Measurements from ENCODE around the gene RSKR.
A peak's percentile ranks its signal among the peaks of the same experiment; 100 is the strongest.

The RSKR gene

GRCh38 chr17:28571361-28572122 is 42.4 kb downstream of the RSKR start, which contains the start of gene PIGS:
Gene PIGS (minus strand): TSS chr17:28571524. CDS start chr17:28571496, 28 bp downstream.
- Histone ChIP-seq H3K4me1 (ENCODE audit: control insufficient read depth, insufficient read depth, low read length) (no peaks in the 10 kb centered on the region), H3K36me3 (ENCODE audit: control insufficient read depth, insufficient read depth, low read length) (no peaks in the 10 kb centered on the region), H3K27ac (ENCODE audit: low read length) (no peak within 1 kb of the TSS), H3K9me3 (ENCODE audit: control insufficient read depth, insufficient read depth, low read length) (no peaks in the 10 kb centered on the region), H3K4me3 (ENCODE audit: low read length) (peak within 1 kb of the TSS; percentile 69), H3K27me3 (ENCODE audit: control insufficient read depth, insufficient read depth, low read length) (no peaks in the 10 kb centered on the region)
- peak; percentile 73 for DNase-seq (ENCODE audit: low read depth, low spot score)
- no CpG with 5 or more reads among the region's 49 CpGs for WGBS (ENCODE audit: insufficient coverage, insufficient read length)

GRCh38 chr17:28570716-28571360 is 43.1 kb downstream of the RSKR start:
- Histone ChIP-seq H3K27ac (ENCODE audit: low read length) (no peak overlapping the region), H3K4me1 (ENCODE audit: control insufficient read depth, insufficient read depth, low read length) (no peaks in the 10 kb centered on the region), H3K27me3 (ENCODE audit: control insufficient read depth, insufficient read depth, low read length) (no peaks in the 10 kb centered on the region), H3K4me3 (ENCODE audit: low read length) (peak overlapping the region; percentile 69), H3K9me3 (ENCODE audit: control insufficient read depth, insufficient read depth, low read length) (no peaks in the 10 kb centered on the region), H3K36me3 (ENCODE audit: control insufficient read depth, insufficient read depth, low read length) (no peaks in the 10 kb centered on the region)
- DNase-seq (ENCODE audit: low read depth, low spot score), result no peak
- WGBS (ENCODE audit: insufficient coverage, insufficient read length), result no CpG with 5 or more reads among the region's 39 CpGs

GRCh38 chr17:28569446-28569845 is 44.5 kb downstream of the RSKR start:
- H3K27me3 ChIP-seq (ENCODE audit: control insufficient read depth, insufficient read depth, low read length), result no peaks in the 10 kb centered on the region
- H3K9me3 ChIP-seq (ENCODE audit: control insufficient read depth, insufficient read depth, low read length), result no peaks in the 10 kb centered on the region
- WGBS (ENCODE audit: insufficient coverage, insufficient read length), result no CpG with 5 or more reads among the region's 1 CpG
- no peak for DNase-seq (ENCODE audit: low read depth, low spot score)
- no peaks in the 10 kb centered on the region for H3K4me1 ChIP-seq (ENCODE audit: control insufficient read depth, insufficient read depth, low read length)
- H3K36me3 ChIP-seq (ENCODE audit: control insufficient read depth, insufficient read depth, low read length), result no peaks in the 10 kb centered on the region
- no peak overlapping the region for H3K4me3 ChIP-seq (ENCODE audit: low read length)
- no peak overlapping the region for H3K27ac ChIP-seq (ENCODE audit: low read length)

GRCh38 chr17:28567604-28568003 is 46.4 kb downstream of the RSKR start:
- no CpG with 5 or more reads among the region's 3 CpGs for WGBS (ENCODE audit: insufficient coverage, insufficient read length)
- no peak for DNase-seq (ENCODE audit: low read depth, low spot score)
- H3K27ac ChIP-seq (ENCODE audit: low read length), result no peak overlapping the region

GRCh38 chr17:28563475-28563874 is 50.5 kb downstream of the RSKR start:
- H3K27ac ChIP-seq (ENCODE audit: low read length), result no peak overlapping the region
- no peaks in the 10 kb centered on the region for H3K9me3 ChIP-seq (ENCODE audit: control insufficient read depth, insufficient read depth, low read length)
- no peaks in the 10 kb centered on the region for H3K4me1 ChIP-seq (ENCODE audit: control insufficient read depth, insufficient read depth, low read length)
- H3K27me3 ChIP-seq (ENCODE audit: control insufficient read depth, insufficient read depth, low read length), result no peaks in the 10 kb centered on the region
- H3K4me3 ChIP-seq (ENCODE audit: low read length), result no peak overlapping the region
- DNase-seq (ENCODE audit: low read depth, low spot score), result no peak
- peaks cover 16% of the 10 kb centered on the region for H3K36me3 ChIP-seq (ENCODE audit: control insufficient read depth, insufficient read depth, low read length)
- no CpG with 5 or more reads among the region's 3 CpGs for WGBS (ENCODE audit: insufficient coverage, insufficient read length)

More at GRCh38 chr17:28567604-28568003, 46.4 kb downstream of the RSKR start:
- H3K9me3 ChIP-seq (ENCODE audit: control insufficient read depth, insufficient read depth, low read length), result no peaks in the 10 kb centered on the region
- H3K27me3 ChIP-seq (ENCODE audit: control insufficient read depth, insufficient read depth, low read length), result no peaks in the 10 kb centered on the region
- H3K4me1 ChIP-seq (ENCODE audit: control insufficient read depth, insufficient read depth, low read length), result no peaks in the 10 kb centered on the region
- peaks cover 5% of the 10 kb centered on the region; the same call in 1 of the 2 replicates for H3K36me3 ChIP-seq (ENCODE audit: control insufficient read depth, insufficient read depth, low read length)
- H3K4me3 ChIP-seq (ENCODE audit: low read length), result no peak overlapping the region
